Stomach smooth muscle (tissue), 2 donors: ENCODE measurements around the gene ACSM2B.
"Not testable (repeated sequence)": the region's sequence is repeated elsewhere in the genome, so short reads cannot be mapped to it uniquely, and the experiment has no call there.

Experiments
- H3K27ac ChIP-seq: one replicate; pipeline ENCODE4 v1.7.0; 2013; ENCODE audit warnings: mild to moderate bottlenecking, low read length, inconsistent platforms
- H3K27me3 ChIP-seq, 2 donors: one replicate each; pipeline ENCODE4 v1.7.0; 2013; ENCODE audit warnings: low read length in 2 of 2; ENCODE audit not compliant: insufficient read depth in 2 of 2, control insufficient read depth in 1 of 2
- H3K36me3 ChIP-seq, 2 donors: one replicate each; pipeline ENCODE4 v1.7.0; 2013; ENCODE audit warnings: low read length in 2 of 2; ENCODE audit not compliant: control insufficient read depth in 2 of 2, insufficient read depth in 2 of 2
- H3K4me1 ChIP-seq: one replicate; pipeline ENCODE4 v1.7.0; 2013; ENCODE audit warnings: low read length; ENCODE audit not compliant: control insufficient read depth, insufficient read depth
- H3K4me3 ChIP-seq, 2 donors: one replicate each; pipeline ENCODE4 v1.7.0; 2013; ENCODE audit warnings: low read length in 2 of 2
- H3K9ac ChIP-seq, 2 donors: one replicate each; pipeline ENCODE4 v1.7.0; 2013; ENCODE audit warnings: low read length in 2 of 2, mild to moderate bottlenecking in 1 of 2
- H3K9me3 ChIP-seq, 2 donors: one replicate each; pipeline ENCODE4 v1.7.0; 2013; ENCODE audit warnings: low read length in 2 of 2; ENCODE audit not compliant: control insufficient read depth in 2 of 2
- donor health status: healthy.
- donor health status: Pancreatic carcinoma.

Gene ACSM2B

GRCh38 chr16:20564218-20564617 is 11.9 kb downstream of the ACSM2B start:
- not testable (repeated sequence) for H3K27me3 ChIP-seq, H3K4me1 ChIP-seq, H3K27ac ChIP-seq, H3K9ac ChIP-seq, H3K9me3 ChIP-seq, H3K36me3 ChIP-seq, H3K4me3 ChIP-seq

DNA sequence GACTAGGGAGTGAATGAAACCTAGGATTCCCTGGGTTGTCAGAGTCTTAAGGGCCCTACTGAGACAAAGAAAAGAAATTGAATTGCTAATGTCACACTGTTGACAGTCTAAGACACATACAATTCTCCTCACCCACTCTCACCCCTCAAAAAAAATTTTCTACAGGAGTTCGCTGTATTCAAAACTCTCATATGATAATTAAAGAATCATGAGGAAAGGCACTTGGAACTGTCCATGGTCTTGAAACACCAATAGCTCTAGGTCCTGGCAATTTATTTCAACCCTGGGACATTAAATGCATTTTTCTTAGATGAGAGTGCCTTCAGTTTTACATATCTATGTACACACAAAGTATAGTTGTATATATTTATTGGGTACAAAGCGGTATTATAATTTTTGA is 20.5 kb downstream of the ACSM2B start:
- not testable (repeated sequence) for H3K36me3 ChIP-seq, H3K27me3 ChIP-seq, H3K4me3 ChIP-seq, H3K27ac ChIP-seq, H3K9ac ChIP-seq, H3K9me3 ChIP-seq, H3K4me1 ChIP-seq

DNA sequence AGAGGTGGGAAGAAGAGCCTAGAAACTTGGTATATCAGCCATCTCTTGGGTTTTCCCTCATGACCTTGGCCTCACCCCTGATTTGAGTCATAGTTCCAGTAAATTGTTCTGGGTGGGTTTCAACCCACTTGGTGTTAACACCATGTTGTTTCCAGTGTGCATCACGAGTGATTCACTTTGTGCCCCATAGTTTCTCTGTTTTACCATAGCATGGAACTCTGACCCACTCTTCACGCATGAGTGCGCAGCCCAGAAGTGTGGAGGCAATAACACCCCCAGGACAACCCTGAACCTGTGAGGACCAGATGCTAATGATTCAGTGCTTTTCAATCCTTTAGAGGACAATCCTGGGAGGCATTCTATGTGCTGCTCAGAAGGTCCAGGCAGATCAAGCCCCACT is 21.5 kb downstream of the ACSM2B start:
- H3K4me1 ChIP-seq, H3K36me3 ChIP-seq, H3K27ac ChIP-seq, H3K9ac ChIP-seq, H3K4me3 ChIP-seq, H3K27me3 ChIP-seq, H3K9me3 ChIP-seq: not testable (repeated sequence)

- H3K27ac ChIP-seq, H3K9me3 ChIP-seq, H3K27me3 ChIP-seq, H3K4me1 ChIP-seq, H3K36me3 ChIP-seq, H3K4me3 ChIP-seq, H3K9ac ChIP-seq: not testable (repeated sequence)
Observed at GRCh38 chr16:20553493-20553892, 22.7 kb downstream of the ACSM2B start.

DNA sequence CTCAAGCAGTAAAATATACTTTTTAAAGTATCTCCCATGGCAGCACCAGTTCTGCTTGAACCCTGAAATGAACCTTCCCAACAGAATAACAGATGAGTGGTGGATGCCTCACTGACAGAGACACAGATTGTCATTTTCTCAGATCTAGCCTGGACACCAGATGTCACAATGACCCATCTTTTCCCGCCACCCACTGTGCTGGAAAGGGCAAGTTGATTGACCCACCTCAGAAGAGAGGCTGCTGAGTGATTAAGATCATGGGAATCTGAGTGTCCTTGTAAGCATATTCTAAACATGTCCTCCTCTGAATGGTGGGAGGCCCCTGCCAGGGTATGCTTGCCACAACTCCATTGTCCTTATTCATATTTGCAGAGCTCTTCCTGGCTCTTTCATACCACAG is 29.2 kb downstream of the ACSM2B start:
- not testable (repeated sequence) for H3K4me3 ChIP-seq, H3K9ac ChIP-seq, H3K9me3 ChIP-seq, H3K36me3 ChIP-seq, H3K27ac ChIP-seq, H3K4me1 ChIP-seq, H3K27me3 ChIP-seq

DNA sequence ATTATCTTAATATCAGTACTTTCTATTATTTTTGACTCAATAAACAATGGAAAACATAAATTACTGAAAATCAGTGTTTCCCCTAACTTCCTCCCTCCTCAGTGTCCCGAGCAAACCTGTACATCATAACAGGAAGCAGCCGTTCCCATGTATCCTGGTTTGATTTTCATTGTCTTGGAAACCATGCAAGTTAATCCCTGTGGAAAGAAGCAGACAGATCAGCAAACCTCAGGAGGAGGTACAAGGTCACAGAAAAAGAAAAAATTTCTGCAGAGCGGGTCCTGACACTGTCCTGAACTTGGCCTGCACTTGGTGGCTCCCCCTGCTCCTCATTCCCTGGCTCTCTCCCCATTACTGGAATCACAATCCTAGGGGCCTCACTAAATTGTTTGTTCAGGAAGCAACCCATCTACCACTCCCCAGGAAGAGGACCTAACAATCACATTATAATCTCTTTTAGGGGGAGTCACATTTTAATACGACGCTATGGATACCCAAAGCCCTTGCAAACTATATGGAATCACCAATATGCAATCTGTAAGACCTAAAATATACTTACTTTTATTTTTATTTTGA is 29.8 kb downstream of the ACSM2B start:
- H3K9me3 ChIP-seq, H3K4me3 ChIP-seq, H3K27me3 ChIP-seq, H3K27ac ChIP-seq, H3K9ac ChIP-seq, H3K4me1 ChIP-seq, H3K36me3 ChIP-seq: not testable (repeated sequence)

DNA sequence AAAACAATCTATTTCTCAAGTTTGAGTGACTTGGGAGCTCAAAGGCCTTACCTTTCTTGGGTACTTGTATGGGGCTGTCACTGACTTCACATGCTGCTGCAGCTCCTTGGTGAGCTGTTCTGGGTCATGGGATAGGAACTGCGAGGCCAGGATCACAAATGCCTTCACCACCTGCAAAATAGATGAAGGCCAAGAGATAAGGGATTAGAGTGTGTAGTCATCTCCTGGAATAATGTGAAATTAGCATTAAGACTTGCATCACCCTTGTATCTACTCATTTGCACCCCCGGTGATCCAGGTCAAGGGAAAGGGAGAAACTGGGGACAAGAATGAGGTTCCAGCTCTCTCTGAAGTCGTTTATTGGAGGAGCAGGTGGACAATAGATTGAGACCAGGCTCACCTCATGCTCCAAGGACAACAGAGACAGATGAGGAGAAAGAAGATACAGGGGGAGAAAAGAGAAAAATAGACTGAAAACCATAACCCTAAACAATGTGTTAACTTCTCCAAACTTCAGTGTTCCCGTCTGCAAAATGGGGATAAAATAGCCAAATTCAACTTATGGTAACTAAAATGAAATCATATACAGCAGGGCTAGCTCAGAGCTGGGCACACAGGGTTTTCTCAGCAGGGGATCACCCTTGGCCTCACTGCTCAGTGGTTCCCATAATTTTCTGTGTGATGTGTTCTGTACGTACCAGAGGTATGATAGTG is 35.4 kb downstream of the ACSM2B start:
- not testable (repeated sequence) for H3K4me1 ChIP-seq, H3K36me3 ChIP-seq, H3K27ac ChIP-seq, H3K9me3 ChIP-seq, H3K4me3 ChIP-seq, H3K9ac ChIP-seq, H3K27me3 ChIP-seq

DNA sequence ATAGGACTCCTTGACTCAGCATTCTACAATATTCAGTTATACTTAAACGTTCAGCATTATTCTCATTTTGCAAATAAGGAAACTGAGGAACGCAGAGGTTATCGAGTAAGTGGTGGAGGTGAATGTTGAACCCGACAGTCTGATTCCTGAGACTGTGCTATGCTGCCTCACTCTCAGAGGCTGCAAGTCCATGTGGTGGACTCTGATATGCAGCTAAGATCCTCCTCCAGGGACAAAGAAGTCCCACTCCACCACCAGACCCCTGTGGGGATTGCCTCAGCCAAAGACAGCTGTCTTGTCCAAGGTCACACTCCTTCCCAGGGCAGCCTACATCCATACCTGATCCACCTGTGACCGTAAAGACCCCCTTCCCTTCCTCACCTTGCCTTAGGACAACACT is 37.5 kb downstream of the ACSM2B start:
- H3K36me3 ChIP-seq, result no peaks in the 10 kb centered on the region
- no peak overlapping the region for H3K27ac ChIP-seq
- no peaks in the 10 kb centered on the region for H3K4me1 ChIP-seq
- no peaks in the 10 kb centered on the region for H3K27me3 ChIP-seq
- no peak overlapping the region for H3K4me3 ChIP-seq
- H3K9ac ChIP-seq, result no peak overlapping the region
- H3K9me3 ChIP-seq, result no peaks in the 10 kb centered on the region

GRCh38 chr16:20538181-20538580 is 38.0 kb downstream of the ACSM2B start:
- Histone ChIP-seq H3K27ac (no peak overlapping the region), H3K36me3 (no peaks in the 10 kb centered on the region), H3K27me3 (no peaks in the 10 kb centered on the region), H3K4me1 (no peaks in the 10 kb centered on the region), H3K4me3 (no peak overlapping the region), H3K9me3 (no peaks in the 10 kb centered on the region), H3K9ac (no peak overlapping the region)

GRCh38 chr16:20536669-20537068 is 39.5 kb downstream of the ACSM2B start:
- H3K27me3 ChIP-seq, H3K36me3 ChIP-seq, H3K4me1 ChIP-seq, H3K4me3 ChIP-seq, H3K27ac ChIP-seq, H3K9ac ChIP-seq, H3K9me3 ChIP-seq: not testable (repeated sequence)

GRCh38 chr16:20532284-20532792 is 43.8 kb downstream of the ACSM2B start:
- H3K9me3 ChIP-seq, H3K27me3 ChIP-seq, H3K36me3 ChIP-seq, H3K4me3 ChIP-seq, H3K27ac ChIP-seq, H3K4me1 ChIP-seq, H3K9ac ChIP-seq: not testable (repeated sequence)
